Stimulated activated CD8-positive, alpha-beta memory T cell treated with anti-CD3 and anti-CD28 coated beads, Interleukin-7, amount 100 ng/mL, for 48 hours (primary cell): Measurements from ENCODE around the gene UBXN6.

ENCODE experiments used
- DNase-seq, 2 donors: peaks; one replicate each; pipeline ENCODE4 v3.0.0-alpha.2; 2020; ENCODE audit warnings: low read depth in 1 of 2; ENCODE audit errors: extremely low read depth in 1 of 2

Gene UBXN6

GRCh38 chr19:4493929-4494690, 36.5 kb upstream of the UBXN6 start:
- DNase-seq = no peak

DNA sequence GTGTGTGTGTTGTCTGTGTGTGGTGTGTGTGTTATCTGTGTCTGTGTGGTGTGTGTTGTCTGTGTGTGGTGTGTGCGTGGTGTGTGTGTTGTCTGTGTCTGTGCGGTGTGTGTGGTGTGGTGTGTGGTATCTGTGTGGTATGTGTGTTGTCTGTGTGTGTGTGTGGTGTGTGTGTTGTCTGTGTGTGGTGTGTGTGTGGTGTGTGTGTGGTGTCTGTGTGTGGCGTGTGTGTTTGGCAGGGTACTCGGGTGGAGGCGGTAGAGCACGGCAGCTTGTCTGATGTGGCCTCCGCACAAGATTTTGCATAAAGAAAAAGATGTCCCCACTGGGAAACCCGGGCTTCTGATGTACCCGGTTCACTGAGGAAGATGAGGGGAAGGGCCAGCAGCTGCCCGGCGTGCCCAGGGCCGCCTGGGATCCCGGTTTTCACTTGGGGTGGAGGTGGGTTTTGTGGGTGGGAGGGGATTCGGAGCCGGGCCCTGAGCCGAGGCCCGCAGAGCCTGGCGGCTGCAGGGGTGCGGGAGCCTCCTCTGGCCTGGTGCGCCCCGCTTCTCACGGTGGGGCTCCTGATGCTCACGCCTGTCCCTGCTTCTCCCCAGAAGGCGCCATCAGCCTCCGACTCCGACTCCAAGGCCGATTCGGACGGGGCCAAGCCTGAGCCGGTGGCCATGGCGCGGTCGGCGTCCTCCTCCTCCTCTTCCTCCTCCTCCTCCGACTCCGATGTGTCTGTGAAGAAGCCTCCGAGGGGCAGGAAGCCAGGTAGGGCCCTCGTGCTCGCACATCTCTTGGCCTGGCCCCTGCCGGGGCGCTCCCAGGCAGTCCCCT, 35.7 kb upstream of the UBXN6 start:
- no peak for DNase-seq

DNA sequence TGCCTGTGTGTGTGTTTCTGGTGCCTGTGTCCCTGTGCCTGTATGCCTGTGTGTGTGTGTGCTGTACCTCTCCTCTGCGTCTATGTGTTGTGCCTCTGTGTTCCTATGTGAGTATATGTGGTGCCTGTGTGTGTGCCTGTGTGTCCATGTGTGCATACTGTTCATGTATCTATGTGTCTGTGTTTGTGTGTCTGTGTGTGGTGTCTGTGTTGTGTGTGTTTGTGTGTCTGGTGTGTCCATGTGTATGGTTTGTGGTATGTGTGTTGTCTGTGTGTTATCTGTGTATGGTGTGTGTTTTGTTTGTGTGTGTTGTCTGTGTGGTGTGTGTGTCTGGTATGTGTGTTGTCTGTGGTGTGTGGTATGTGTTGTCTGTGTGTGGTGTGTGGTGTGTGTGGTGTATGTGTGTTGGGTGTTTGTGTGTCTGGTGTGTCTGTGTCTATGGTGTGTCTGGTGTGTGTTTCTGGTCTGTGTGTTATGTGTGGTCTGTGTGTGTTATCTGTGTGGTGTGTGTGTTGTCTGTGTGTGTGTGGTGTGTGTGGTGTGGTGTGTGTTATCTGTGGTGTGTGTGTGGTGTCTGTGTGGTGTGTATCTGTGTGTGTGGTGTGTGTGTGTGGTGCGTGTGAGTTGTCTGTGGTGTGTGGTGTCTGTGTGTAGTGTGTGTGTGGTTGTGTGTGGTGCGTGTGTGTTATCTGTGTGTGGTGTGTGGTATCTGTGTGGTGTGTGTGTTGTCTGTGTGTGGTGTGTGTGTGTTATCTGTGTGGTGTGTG, 34.9 kb upstream of the UBXN6 start:
- DNase-seq = no peak

GRCh38 chr19:4491446-4491845, 33.9 kb upstream of the UBXN6 start:
- DNase-seq = no peak

GRCh38 chr19:4488496-4488895, 30.9 kb upstream of the UBXN6 start:
- no peak for DNase-seq

- DNase-seq = no peak
These were observed 30.0 kb upstream of the UBXN6 start for GRCh38 chr19:4487572-4487971.

DNA sequence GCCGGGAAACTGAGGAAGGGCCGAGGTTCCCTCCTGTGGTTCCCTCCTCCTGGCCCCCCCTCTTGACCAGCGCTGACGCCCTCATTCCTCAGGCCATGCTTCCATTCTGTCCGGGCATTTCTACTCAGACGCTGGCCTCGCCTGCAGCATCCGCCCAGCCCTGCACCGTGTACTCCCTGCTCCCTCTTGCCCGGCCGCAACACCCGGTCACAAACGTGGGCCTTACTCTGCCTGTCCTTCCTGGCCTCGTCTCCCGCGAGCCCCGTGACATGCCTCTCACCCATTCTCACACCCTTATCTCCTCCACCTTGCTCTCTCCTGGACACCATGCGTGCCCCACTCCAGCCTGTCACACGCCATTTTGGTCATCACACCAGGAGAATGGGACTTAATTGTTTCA, 25.8 kb upstream of the UBXN6 start:
- DNase-seq = no peak

DNA sequence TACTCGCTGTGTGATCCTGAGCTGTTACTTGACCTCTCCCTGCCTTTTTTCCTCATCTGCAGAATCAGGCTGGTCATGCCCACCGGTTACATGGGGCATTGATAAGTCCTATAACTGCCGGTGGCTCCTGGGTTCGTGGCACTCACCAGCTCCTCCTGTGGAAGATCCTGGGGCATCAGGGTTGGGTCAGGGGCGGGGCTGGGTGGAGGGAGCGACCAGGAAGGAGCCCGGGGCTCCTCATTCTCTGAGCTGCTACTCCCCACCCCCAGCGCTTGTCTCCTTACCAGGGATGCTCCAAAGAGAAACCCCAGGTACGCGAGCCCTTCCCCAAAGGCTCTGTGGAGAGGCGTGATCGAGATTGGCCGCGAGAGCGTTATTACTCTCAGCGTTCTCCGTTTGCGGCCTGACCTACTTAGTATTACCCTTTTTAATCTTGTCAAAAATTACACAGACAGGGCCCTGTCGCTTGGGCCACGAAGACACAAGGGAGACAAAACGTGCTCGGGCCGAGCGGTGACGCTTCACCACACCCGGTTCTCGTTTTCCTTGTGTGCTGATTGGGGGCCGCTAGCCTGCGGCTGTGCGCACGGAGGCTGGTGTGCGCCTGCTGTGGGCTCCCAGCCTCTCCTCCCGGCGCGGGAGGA, 25.2 kb upstream of the UBXN6 start:
- no peak for DNase-seq

- no peak for DNase-seq
These were observed 19.6 kb upstream of the UBXN6 start for GRCh38 chr19:4477034-4477801.

GRCh38 chr19:4474514-4475022, 17.0 kb upstream of the UBXN6 start:
- peak in 1 of 2 donors; percentile 15 for DNase-seq

GRCh38 chr19:4473763-4474513, 16.3 kb upstream of the UBXN6 start:
- no peak for DNase-seq

DNA sequence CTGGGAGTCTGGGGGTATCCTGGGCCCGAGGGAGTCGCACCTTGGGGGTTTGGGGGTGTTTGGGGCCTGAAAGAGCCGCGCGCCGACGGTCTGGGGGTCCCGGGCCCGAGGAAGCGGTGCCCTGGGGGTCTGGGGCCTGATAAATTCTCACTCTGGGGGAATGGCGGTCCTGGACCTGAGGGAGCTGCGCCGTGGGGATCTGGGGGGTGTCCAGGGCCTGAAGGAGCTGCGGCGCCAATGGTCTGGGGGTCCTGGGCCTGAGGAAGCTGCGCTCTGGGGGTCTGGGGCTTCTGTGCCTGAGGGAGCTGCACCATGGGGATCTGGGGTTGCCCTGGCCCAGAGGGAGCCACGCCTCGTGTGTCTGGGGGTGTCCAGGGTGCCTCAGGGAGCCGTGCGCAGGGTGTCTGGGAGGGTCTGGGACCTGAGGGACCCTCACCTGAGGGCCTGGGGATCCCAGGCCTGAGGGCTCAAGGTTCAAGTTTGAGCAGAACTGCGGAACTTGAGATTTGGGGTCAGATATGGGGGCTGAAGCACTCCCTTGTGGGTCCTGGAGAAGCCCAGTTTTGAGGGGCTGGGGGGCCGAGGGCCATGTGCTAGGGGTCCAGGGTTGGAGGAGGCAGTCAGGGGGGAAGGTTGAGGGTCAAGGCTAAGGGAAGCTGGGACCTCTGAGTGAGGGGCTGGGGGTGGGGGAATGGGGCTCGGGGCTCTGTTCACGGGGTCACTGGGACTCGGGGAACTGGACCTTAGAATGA, 15.6 kb upstream of the UBXN6 start:
- DNase-seq = no peak

GRCh38 chr19:4472174-4472974, 14.8 kb upstream of the UBXN6 start, which contains the start of gene HDGFL2:
TSS of gene HDGFL2 (plus strand) at chr19:4472297. CDS start at chr19:4472351, 54 bp downstream.
- DNase-seq = no peak

GRCh38 chr19:4471403-4472173, 14.0 kb upstream of the UBXN6 start:
- peak; percentile 92 to 98 for DNase-seq

DNA sequence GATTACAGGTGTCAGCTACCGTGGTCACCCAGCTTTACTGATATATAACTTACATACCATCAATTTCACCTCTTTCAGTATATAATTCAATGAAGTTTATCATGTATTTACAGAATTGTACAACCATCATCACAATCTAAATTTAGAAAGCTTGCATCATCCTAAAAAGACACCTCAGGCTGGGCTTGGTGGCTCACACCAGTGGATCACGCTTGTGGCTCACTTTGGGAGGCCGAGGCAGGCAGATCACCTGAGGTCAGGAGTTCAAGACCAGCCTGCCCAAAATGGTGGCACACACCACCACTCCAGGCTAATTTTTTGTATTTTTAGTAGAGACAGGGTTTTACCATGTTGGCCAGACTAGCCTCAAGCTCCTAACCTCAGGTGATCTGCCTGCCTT, 10.2 kb upstream of the UBXN6 start:
- DNase-seq = no peak

GRCh38 chr19:4464815-4465581, 7.4 kb upstream of the UBXN6 start:
- DNase-seq = no peak
